Upper lobe of left lung (tissue), 6 donors: ENCODE results near the gene TAF11L14. TPM values are rescaled to one million over a fixed set of nuclear protein-coding genes. Genes with fewer than 3 reads are reported as not detected.

ENCODE experiments used
- ATAC-seq, 2 donors: fragments of 200-7000 bp; cut with Tn5 transposase; one replicate each; pipeline ENCODE4 v1.9.1; 2022; ENCODE audit warnings: mild to moderate bottlenecking in 2 of 2, moderate library complexity in 2 of 2; ENCODE audit not compliant: low FRiP score in 2 of 2
- DNase-seq, 2 donors: peaks; one replicate each; pipeline ENCODE4 v3.0.0-alpha.2; 2019 to 2020
- H3K27ac ChIP-seq, 4 donors: fragments of 200-600 bp; sonication (generic); one replicate each; pipeline ENCODE4 v1.5.1; 2016 to 2019
- H3K27me3 ChIP-seq, 4 donors: fragments of 200-600 bp; sonication (generic); one replicate each; pipeline ENCODE4 v1.5.1; 2017 to 2019
- H3K36me3 ChIP-seq, 4 donors: fragments of 200-600 bp; sonication (generic); one replicate each; pipeline ENCODE4 v1.5.1; 2016 to 2019
- H3K4me1 ChIP-seq, 4 donors: fragments of 200-600 bp; sonication (generic); one replicate each; pipeline ENCODE4 v1.5.1; 2018 to 2019
- H3K4me3 ChIP-seq, 4 donors: fragments of 200-600 bp; sonication (generic); one replicate each; pipeline ENCODE4 v1.5.1; 2017 to 2019; ENCODE audit warnings: mild to moderate bottlenecking in 2 of 4, moderate library complexity in 1 of 4
- H3K9me3 ChIP-seq, 4 donors: fragments of 200-600 bp; sonication (generic); one replicate each; pipeline ENCODE4 v1.5.1; 2018 to 2019
- EP300 ChIP-seq, 4 donors: sonication (generic); formaldehyde crosslinking; IDR thresholded peaks; one replicate each; pipeline ENCODE4 v1.5.1; 2017; ENCODE audit warnings: antibody characterized with exemption in 4 of 4, control low read depth in 2 of 4
- POLR2A ChIP-seq, 4 donors: fragments of 450-650 bp; IDR thresholded peaks; one replicate each; pipeline ENCODE4 v1.5.1; 2016 to 2017; ENCODE audit warnings: antibody characterized with exemption in 4 of 4, mild to moderate bottlenecking in 2 of 4
- POLR2AphosphoS5 ChIP-seq, 2 donors: sonication (generic); formaldehyde crosslinking; IDR thresholded peaks; one replicate each; pipeline ENCODE4 v1.5.1; 2017; ENCODE audit warnings: antibody characterized with exemption in 2 of 2
- WGBS, 2 donors: methylation state at CpG; one replicate each; pipeline ENCODE4 v1.1.5; 2017 to 2018; 5-methylcytosine and 5-hydroxymethylcytosine counted together
- small RNA-seq, 4 donors: library from RNA; depleted of rRNA; stranded (forward); fragments of <200 nt; gene quantifications; one replicate each; pipeline ENCODE3, GENCODE V24; 2016
- total RNA-seq, 6 donors: library from RNA; depleted of rRNA in 4 of 6; stranded (reverse); fragments of >200 nt in 4 of 6; gene quantifications; one replicate each; pipeline versions ENCODE4 v1.1.0 to v1.2.1, GENCODE V29; 2016 to 2021
- TF ChIP-seq, protein P1 (sequence below), 6 experiments: fragments of 450-650 bp in 4 of 6; fragments of 200-600 bp in 2 of 6; sonication (generic) in 2 of 6; IDR thresholded peaks; one replicate each; pipeline ENCODE4 v1.5.1; 2016 to 2019; ENCODE audit warnings: antibody characterized with exemption in 6 of 6
- donor health status: DM: no; HTN: no; CAD: no; lungs with moderate emphysema.
- donor health status: DM: no; HTN: yes; CAD: no; lungs with severe emphysema.

TAF11L14 gene
- total RNA-seq, 6 donors from 2014 or later: not detected

DNA sequence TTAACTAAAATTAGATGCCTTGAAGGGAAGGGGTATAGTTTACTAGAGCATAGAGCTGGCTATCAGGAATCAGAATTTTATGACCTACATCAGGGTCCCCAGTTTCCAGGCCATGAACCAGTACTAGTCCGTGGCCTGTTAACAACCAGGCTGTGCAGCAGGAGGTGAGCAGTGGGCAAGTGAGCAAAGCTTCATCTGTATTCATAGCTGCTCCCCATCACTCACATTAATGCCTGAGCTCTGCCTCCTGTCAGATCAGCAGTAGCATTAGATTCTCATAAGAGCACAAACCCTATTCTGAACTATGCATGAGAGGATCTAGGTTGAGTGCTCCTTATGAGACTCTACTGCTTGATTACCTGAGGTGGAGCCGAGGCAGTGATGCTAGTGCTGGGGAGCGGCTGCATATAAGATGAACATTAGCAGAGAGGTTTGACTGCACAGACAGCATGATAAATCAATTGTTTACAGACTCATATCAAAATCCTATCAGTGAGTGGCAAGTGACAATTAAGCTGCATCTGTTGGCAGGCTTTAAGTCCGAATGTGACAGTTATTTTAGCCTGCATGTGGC is 44.6 kb downstream of the TAF11L14 start:
- ATAC-seq (no peak), DNase-seq (no peak)
- no peak overlapping the region for H3K27ac ChIP-seq
- no peaks in the 10 kb centered on the region for H3K9me3 ChIP-seq
- H3K4me3 ChIP-seq: no peak overlapping the region
- H3K27me3 ChIP-seq: no peaks in the 10 kb centered on the region
- 77 to 83% methylated on average over 3 to 4 of the region's 4 CpGs for WGBS, 2 donors
- no peak for TF ChIP-seq POLR2AphosphoS5 (IDR thresholded peaks at IDR 0.05)
- TF ChIP-seq, protein P1, sequence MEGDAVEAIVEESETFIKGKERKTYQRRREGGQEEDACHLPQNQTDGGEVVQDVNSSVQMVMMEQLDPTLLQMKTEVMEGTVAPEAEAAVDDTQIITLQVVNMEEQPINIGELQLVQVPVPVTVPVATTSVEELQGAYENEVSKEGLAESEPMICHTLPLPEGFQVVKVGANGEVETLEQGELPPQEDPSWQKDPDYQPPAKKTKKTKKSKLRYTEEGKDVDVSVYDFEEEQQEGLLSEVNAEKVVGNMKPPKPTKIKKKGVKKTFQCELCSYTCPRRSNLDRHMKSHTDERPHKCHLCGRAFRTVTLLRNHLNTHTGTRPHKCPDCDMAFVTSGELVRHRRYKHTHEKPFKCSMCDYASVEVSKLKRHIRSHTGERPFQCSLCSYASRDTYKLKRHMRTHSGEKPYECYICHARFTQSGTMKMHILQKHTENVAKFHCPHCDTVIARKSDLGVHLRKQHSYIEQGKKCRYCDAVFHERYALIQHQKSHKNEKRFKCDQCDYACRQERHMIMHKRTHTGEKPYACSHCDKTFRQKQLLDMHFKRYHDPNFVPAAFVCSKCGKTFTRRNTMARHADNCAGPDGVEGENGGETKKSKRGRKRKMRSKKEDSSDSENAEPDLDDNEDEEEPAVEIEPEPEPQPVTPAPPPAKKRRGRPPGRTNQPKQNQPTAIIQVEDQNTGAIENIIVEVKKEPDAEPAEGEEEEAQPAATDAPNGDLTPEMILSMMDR (IDR thresholded peaks at IDR 0.05): no peak
- no peak for TF ChIP-seq POLR2A (IDR thresholded peaks at IDR 0.05)
- no peak for TF ChIP-seq EP300 (IDR thresholded peaks at IDR 0.05)
- no peaks in the 10 kb centered on the region for H3K4me1 ChIP-seq
- no peaks in the 10 kb centered on the region for H3K36me3 ChIP-seq

GRCh38 chr5:17679597-17680203 is 45.4 kb downstream of the TAF11L14 start:
- WGBS, 2 donors: 91 to 92% methylated on average over 8 of the region's 8 CpGs
- no peak for ATAC-seq
- H3K4me3 ChIP-seq: no peak overlapping the region
- no peaks in the 10 kb centered on the region for H3K36me3 ChIP-seq
- H3K4me1 ChIP-seq: no peaks in the 10 kb centered on the region
- no peak for DNase-seq
- H3K27ac ChIP-seq: no peak overlapping the region
- no peaks in the 10 kb centered on the region for H3K27me3 ChIP-seq
- TF ChIP-seq, protein P1 (IDR thresholded peaks at IDR 0.05): no peak
- TF ChIP-seq POLR2A (IDR thresholded peaks at IDR 0.05) (no peak), EP300 (IDR thresholded peaks at IDR 0.05) (no peak), POLR2AphosphoS5 (IDR thresholded peaks at IDR 0.05) (no peak)
- H3K9me3 ChIP-seq: no peaks in the 10 kb centered on the region

DNA sequence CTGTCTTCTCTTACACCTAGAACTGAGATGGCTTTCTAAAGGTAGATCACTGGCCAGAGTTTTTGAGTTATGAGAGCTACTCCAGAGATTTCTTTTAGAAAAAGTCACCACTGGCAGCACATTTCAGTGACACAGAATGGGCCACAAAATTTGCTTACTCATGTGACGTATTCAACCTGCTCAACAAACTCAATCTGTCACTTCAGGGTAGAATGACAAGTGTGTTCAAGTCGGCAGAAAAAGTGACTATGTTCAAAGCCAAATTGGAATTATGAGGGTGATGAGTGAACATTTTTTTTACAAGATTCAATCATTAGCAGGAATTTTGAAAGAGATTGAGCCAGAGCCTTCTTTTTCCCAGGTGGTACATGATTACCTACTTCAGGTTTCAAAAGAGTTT is 46.5 kb downstream of the TAF11L14 start:
- WGBS, 2 donors: 63% methylated on average over 2 of the region's 2 CpGs
- no peak for ATAC-seq
- Histone ChIP-seq H3K27ac (no peak overlapping the region), H3K4me3 (no peak overlapping the region), H3K9me3 (no peaks in the 10 kb centered on the region), H3K36me3 (no peaks in the 10 kb centered on the region), H3K4me1 (no peaks in the 10 kb centered on the region), H3K27me3 (no peaks in the 10 kb centered on the region)
- DNase-seq: no peak
- TF ChIP-seq POLR2AphosphoS5 (IDR thresholded peaks at IDR 0.05) (no peak), POLR2A (IDR thresholded peaks at IDR 0.05) (no peak), EP300 (IDR thresholded peaks at IDR 0.05) (no peak)
- TF ChIP-seq, protein P1 (IDR thresholded peaks at IDR 0.05): no peak

Small RNA genes within 50 kb of the gene (small RNA-seq; reads per million reads assigned to genes)
- gene AC233724.1 (0 reads per million in 4 donors), gene AC233724.12 (0 reads per million in 4 donors), gene AC233724.2 (0 reads per million in 4 donors), gene AC233724.3 (0 reads per million in 4 donors), gene AC233724.4 (0 reads per million in 4 donors), gene AC233724.6 (0 reads per million in 4 donors), gene AC233724.7 (0 reads per million in 4 donors)

Other genes starting within 250 kb of the TAF11L14 start
- not detected for gene TAF11L2, start 136.2 kb upstream of the TAF11L14 start, total RNA-seq
- gene TAF11L3, start 116.1 kb upstream of the TAF11L14 start, total RNA-seq: not detected
- not detected for gene TAF11L4, start 112.7 kb upstream of the TAF11L14 start, total RNA-seq
- not detected for gene TAF11L5, start 109.2 kb upstream of the TAF11L14 start, total RNA-seq
- not detected for gene TAF11L6, start 105.8 kb upstream of the TAF11L14 start, total RNA-seq
- not detected for gene TAF11L7, start 48.7 kb upstream of the TAF11L14 start, total RNA-seq
- gene TAF11L8, start 43.5 kb upstream of the TAF11L14 start, total RNA-seq: not detected
- not detected for gene TAF11L9, start 40.1 kb upstream of the TAF11L14 start, total RNA-seq
- not detected for gene TAF11L10, start 36.6 kb upstream of the TAF11L14 start, total RNA-seq
- not detected for gene TAF11L11, start 30.3 kb upstream of the TAF11L14 start, total RNA-seq
- gene TAF11L12, start 24.1 kb upstream of the TAF11L14 start, total RNA-seq: not detected
- not detected for gene TAF11L13, start 2.4 kb upstream of the TAF11L14 start, total RNA-seq